ENCODE data around the gene CCDC9B.

- TF ChIP-seq CBX8 (IDR thresholded peaks at IDR 0.05) = no peak
- no peak for TF ChIP-seq SMC3 (IDR thresholded peaks at IDR 0.05)
- TF ChIP-seq CTCF (IDR thresholded peaks at IDR 0.05) = no peak
- TF ChIP-seq PBX3 (IDR thresholded peaks at IDR 0.05) = no peak
- no peak for TF ChIP-seq KDM1A (IDR thresholded peaks at IDR 0.05; ENCODE audit: low read depth)
- TF ChIP-seq POLR2A (IDR thresholded peaks at IDR 0.05; ENCODE audit: low read length) = no peak
- no peak for TF ChIP-seq BHLHE40 (IDR thresholded peaks at IDR 0.05; ENCODE audit: low read depth, low read length)
- no peak for TF ChIP-seq MAZ (IDR thresholded peaks at IDR 0.05; ENCODE audit: borderline replicate concordance, low read depth, low read length)
- TF ChIP-seq HMGXB4 (CRISPR knock-in tag; IDR thresholded peaks at IDR 0.05; ENCODE audit: borderline replicate concordance) = no peak
- TF ChIP-seq REST (IDR thresholded peaks at IDR 0.05) = no peak
- TF ChIP-seq EP300 (IDR thresholded peaks at IDR 0.05) = no peak
- TF ChIP-seq CHD4 (IDR thresholded peaks at IDR 0.05; ENCODE audit: borderline replicate concordance) = no peak
- TF ChIP-seq HEYL (CRISPR knock-in tag; IDR thresholded peaks at IDR 0.05) = no peak
Observed at GRCh38 chr15:40332113-40332781, 8.5 kb downstream of the CCDC9B start.
